Nephron (organoid): ENCODE measurements around the gene PTPRCAP.

Experiments
- H3K27ac Mint-ChIP-seq, 3 experiments: 2 replicates each; pipeline ENCODE4 v1.8.0; 2020; ENCODE audit warnings: mixed read lengths in 3 of 3, mild to moderate bottlenecking in 2 of 3, moderate library complexity in 1 of 3
- H3K27me3 Mint-ChIP-seq: 2 replicates; pipeline ENCODE4 v1.8.0; 2021; ENCODE audit warnings: low read depth, mild to moderate bottlenecking, moderate library complexity, mixed read lengths
- H3K36me3 Mint-ChIP-seq: 2 replicates; pipeline ENCODE4 v1.8.0; 2020; ENCODE audit warnings: low read depth, mixed read lengths
- H3K4me1 Mint-ChIP-seq: 2 replicates; pipeline ENCODE4 v1.8.0; 2020; ENCODE audit warnings: mixed read lengths
- H3K4me3 Mint-ChIP-seq, 3 experiments: 2 replicates each; pipeline ENCODE4 v1.8.0; 2020; ENCODE audit warnings: mild to moderate bottlenecking in 3 of 3, mixed read lengths in 3 of 3, moderate library complexity in 2 of 3
- H3K9me3 Mint-ChIP-seq: 2 replicates; pipeline ENCODE4 v1.8.0; 2020; ENCODE audit warnings: mixed read lengths
- TF ChIP-seq, protein P1 (sequence below), 3 experiments: fragments of 200-600 bp; sonication (generic); IDR thresholded peaks; one replicate each; pipeline ENCODE4 v1.5.0; 2021; ENCODE audit warnings: antibody characterized with exemption in 3 of 3; ENCODE audit not compliant: unreplicated experiment in 3 of 3

PTPRCAP gene

GRCh38 chr11:67439321-67440228 is 2.1 kb upstream of the PTPRCAP start:
- Mint-ChIP-seq H3K36me3 (peaks cover 4% of the 10 kb centered on the region), H3K27me3 (no peaks in the 10 kb centered on the region), H3K27ac (peak overlapping the region; percentile 19 to 61 (median 52)), H3K4me1 (peaks cover 5% of the 10 kb centered on the region), H3K9me3 (no peaks in the 10 kb centered on the region), H3K4me3 (peak overlapping the region in 2 of 3 experiments; percentile 14 to 19)
- TF ChIP-seq, protein P1, sequence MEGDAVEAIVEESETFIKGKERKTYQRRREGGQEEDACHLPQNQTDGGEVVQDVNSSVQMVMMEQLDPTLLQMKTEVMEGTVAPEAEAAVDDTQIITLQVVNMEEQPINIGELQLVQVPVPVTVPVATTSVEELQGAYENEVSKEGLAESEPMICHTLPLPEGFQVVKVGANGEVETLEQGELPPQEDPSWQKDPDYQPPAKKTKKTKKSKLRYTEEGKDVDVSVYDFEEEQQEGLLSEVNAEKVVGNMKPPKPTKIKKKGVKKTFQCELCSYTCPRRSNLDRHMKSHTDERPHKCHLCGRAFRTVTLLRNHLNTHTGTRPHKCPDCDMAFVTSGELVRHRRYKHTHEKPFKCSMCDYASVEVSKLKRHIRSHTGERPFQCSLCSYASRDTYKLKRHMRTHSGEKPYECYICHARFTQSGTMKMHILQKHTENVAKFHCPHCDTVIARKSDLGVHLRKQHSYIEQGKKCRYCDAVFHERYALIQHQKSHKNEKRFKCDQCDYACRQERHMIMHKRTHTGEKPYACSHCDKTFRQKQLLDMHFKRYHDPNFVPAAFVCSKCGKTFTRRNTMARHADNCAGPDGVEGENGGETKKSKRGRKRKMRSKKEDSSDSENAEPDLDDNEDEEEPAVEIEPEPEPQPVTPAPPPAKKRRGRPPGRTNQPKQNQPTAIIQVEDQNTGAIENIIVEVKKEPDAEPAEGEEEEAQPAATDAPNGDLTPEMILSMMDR (IDR thresholded peaks at IDR 0.05; ENCODE audit: unreplicated experiment in 3 of 3) = no peak

- Mint-ChIP-seq H3K4me3 (no peak overlapping the region), H3K27me3 (no peaks in the 10 kb centered on the region), H3K9me3 (no peaks in the 10 kb centered on the region), H3K4me1 (peaks cover 5% of the 10 kb centered on the region), H3K36me3 (peaks cover 4% of the 10 kb centered on the region), H3K27ac (no peak overlapping the region)
- TF ChIP-seq, protein P1 (IDR thresholded peaks at IDR 0.05; ENCODE audit: unreplicated experiment in 3 of 3) = no peak
These were observed 848 bp upstream of the PTPRCAP start for GRCh38 chr11:67438158-67438902.

DNA sequence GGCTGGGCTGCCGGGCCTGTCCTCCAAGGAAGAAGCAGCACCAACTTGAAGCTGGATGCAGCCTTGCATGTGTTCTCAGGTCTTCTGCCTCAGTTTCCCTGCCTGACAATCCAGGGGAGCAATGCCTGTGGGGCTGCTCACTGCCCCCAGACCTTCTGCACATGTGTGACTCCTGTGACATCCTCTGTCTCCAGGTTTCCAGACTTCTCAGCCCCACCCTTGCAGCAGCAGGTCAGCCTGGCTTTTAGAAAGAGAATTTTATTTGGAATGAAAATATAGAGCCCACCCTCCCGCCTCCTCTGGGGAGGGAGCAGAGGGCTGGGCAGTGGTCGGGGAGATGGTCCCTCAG is 301 bp upstream of the PTPRCAP start:
- TF ChIP-seq, protein P1 (IDR thresholded peaks at IDR 0.05; ENCODE audit: unreplicated experiment in 3 of 3) = no peak
- Mint-ChIP-seq H3K4me1 (peaks cover 5% of the 10 kb centered on the region), H3K36me3 (peaks cover 4% of the 10 kb centered on the region), H3K27me3 (no peaks in the 10 kb centered on the region), H3K4me3 (no peak overlapping the region), H3K27ac (no peak overlapping the region), H3K9me3 (no peaks in the 10 kb centered on the region)

- Mint-ChIP-seq H3K36me3 (peaks cover 14% of the 10 kb centered on the region), H3K9me3 (no peaks in the 10 kb centered on the region), H3K27me3 (no peaks in the 10 kb centered on the region), H3K27ac (peak overlapping the region in 2 of 3 experiments; percentile 38 to 55), H3K4me1 (peaks cover 5% of the 10 kb centered on the region), H3K4me3 (peak overlapping the region in 1 of 3 experiments; percentile 25)
- TF ChIP-seq, protein P1 (IDR thresholded peaks at IDR 0.05; ENCODE audit: unreplicated experiment in 3 of 3) = no peak
These were observed 912 bp downstream of the PTPRCAP start for GRCh38 chr11:67436459-67437081.

DNA sequence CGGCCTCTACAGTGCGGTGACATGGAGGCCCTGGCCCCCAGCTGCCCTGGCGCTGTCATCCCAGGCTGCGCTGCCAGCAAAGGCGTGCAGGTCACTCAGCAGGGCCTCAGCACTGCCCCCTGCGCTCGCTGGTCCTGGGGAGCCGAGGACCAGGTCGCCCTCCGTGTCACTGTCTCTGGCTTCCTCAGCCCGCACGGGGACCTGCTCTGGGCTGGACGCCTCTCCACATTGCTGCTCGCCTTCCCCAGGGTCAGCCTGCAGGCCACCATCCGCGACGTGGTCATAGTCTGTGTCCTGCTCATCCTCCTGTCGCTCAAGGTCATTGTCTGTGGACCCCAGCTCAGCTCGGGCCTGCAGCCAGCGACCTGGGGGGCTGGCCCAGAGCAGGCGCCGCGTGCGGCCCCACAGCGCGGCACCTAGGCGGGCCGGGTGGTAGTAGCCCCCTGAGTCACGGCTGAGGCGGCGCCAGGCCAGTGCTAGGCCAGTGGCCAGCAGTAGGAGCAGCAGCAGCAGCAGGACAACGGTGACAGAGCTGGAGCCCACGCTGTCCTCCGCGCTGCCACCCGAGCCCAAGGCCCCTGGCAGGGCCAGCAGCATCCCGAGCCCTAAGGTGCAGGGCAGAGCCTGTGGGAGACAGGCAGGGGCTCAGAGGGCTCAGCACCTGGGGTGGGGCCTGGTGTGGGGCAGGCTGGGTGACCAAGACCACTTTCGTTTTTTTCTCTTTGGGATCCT is 1.6 kb downstream of the PTPRCAP start:
- Mint-ChIP-seq H3K4me3 (no peak overlapping the region), H3K27ac (no peak overlapping the region), H3K9me3 (no peaks in the 10 kb centered on the region), H3K4me1 (peaks cover 5% of the 10 kb centered on the region), H3K27me3 (no peaks in the 10 kb centered on the region), H3K36me3 (peaks cover 15% of the 10 kb centered on the region)
- TF ChIP-seq, protein P1 (IDR thresholded peaks at IDR 0.05; ENCODE audit: unreplicated experiment in 3 of 3) = no peak
